Common myeloid progenitor, CD34-positive (primary cell): ENCODE measurements around the gene TMCO4.

Experiments
- CTCF ChIA-PET: fragments of 350-600 bp; sonication (Branson Sonifier 250); formaldehyde crosslinking; loops from one replicate; lab custom pipeline; 2021; ENCODE audit warnings: antibody characterized with exemption; lab: Charles Lee
- POLR2A ChIA-PET: fragments of 350-600 bp; sonication (Branson Sonifier 250); formaldehyde crosslinking; loops from one replicate; lab custom pipeline; 2021; ENCODE audit warnings: antibody characterized with exemption; lab: Charles Lee
- DNase-seq, 3 donors: peaks; one replicate each; pipeline versions ENCODE4 v3.0.0 to v3.0.0-alpha.2; 2013
- H3K27ac ChIP-seq, 2 experiments: 1 replicate in 1 of 2; 2 replicates in 1 of 2; pipeline ENCODE4 v1.7.0; 2013; ENCODE audit warnings: inconsistent platforms in 2 of 2, low read length in 2 of 2, mild to moderate bottlenecking in 2 of 2, low read depth in 1 of 2, moderate library complexity in 1 of 2; ENCODE audit not compliant: severe bottlenecking in 2 of 2, insufficient read depth in 1 of 2, poor library complexity in 1 of 2
- H3K27me3 ChIP-seq, 5 experiments: replicated peaks in 2 of 5; 1 replicate in 3 of 5; 2 replicates in 2 of 5; pipeline versions ENCODE4 v1.6.1 to v1.7.0; 2013; ENCODE audit warnings: low read length in 4 of 5, mild to moderate bottlenecking in 2 of 5, moderate library complexity in 2 of 5, inconsistent platforms in 1 of 5; ENCODE audit not compliant: insufficient read depth in 5 of 5, control insufficient read depth in 4 of 5
- H3K36me3 ChIP-seq, 4 experiments: 1 replicate in 2 of 4; 2 replicates in 2 of 4; pipeline versions ENCODE4 v1.6.1 to v1.7.0; 2013; ENCODE audit warnings: low read length in 3 of 4, control low read depth in 1 of 4, mild to moderate bottlenecking in 1 of 4; ENCODE audit not compliant: control insufficient read depth in 4 of 4, insufficient read depth in 4 of 4
- H3K4me1 ChIP-seq, 4 experiments: 1 replicate in 3 of 4; 2 replicates in 1 of 4; pipeline versions ENCODE4 v1.6.1 to v1.7.1; 2013; ENCODE audit warnings: low read length in 3 of 4, mild to moderate bottlenecking in 3 of 4, control low read depth in 1 of 4, inconsistent platforms in 1 of 4, moderate library complexity in 1 of 4; ENCODE audit not compliant: control insufficient read depth in 4 of 4, insufficient read depth in 4 of 4; ENCODE audit errors: control extremely low read depth in 1 of 4
- H3K4me3 ChIP-seq, 7 experiments: 1 replicate in 4 of 7; 2 replicates in 3 of 7; pipeline versions ENCODE4 v1.5.1 to v1.7.0; 2013; ENCODE audit warnings: mild to moderate bottlenecking in 7 of 7, low read length in 6 of 7, moderate library complexity in 6 of 7, inconsistent platforms in 2 of 7, low read depth in 2 of 7, control low read depth in 1 of 7; ENCODE audit not compliant: insufficient read depth in 4 of 7, control insufficient read depth in 1 of 7; ENCODE audit errors: extremely low read depth in 1 of 7
- H3K9me3 ChIP-seq, 5 experiments: 1 replicate in 4 of 5; 2 replicates in 1 of 5; pipeline versions ENCODE4 v1.6.1 to v1.7.1; 2013; ENCODE audit warnings: low read length in 4 of 5, mild to moderate bottlenecking in 2 of 5, inconsistent platforms in 1 of 5, low read depth in 1 of 5, moderate library complexity in 1 of 5; ENCODE audit not compliant: control insufficient read depth in 4 of 5, insufficient read depth in 2 of 5; ENCODE audit errors: control extremely low read depth in 1 of 5
- WGBS: methylation state at CpG from one replicate; pipeline ENCODE4 v1.1.5; 2013; ENCODE audit not compliant: insufficient coverage; 5-methylcytosine and 5-hydroxymethylcytosine counted together

Gene TMCO4

DNA sequence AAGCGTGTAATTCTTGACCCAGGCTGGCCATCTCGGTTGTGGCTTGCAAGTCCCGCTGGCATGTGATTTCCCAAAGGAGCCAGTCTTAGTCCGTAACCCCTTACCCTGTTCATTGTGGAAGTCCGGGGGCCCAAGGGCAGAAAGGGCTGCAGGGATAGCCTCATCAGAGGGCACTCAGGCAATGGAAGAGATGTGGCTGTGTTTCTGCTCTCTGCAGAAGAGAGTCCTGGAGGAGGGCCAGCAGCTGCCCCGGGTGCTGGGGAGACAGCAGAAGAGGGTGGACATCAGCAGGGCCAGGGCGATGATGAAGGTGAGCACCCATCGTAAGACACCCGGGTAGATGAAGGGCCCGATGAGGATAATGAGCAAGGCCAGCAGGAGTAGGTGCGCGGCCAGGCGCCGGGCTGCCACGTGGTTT lies 14.5 kb upstream of the TMCO4 start:
- POLR2A ChIA-PET, result no interaction called here

DNA sequence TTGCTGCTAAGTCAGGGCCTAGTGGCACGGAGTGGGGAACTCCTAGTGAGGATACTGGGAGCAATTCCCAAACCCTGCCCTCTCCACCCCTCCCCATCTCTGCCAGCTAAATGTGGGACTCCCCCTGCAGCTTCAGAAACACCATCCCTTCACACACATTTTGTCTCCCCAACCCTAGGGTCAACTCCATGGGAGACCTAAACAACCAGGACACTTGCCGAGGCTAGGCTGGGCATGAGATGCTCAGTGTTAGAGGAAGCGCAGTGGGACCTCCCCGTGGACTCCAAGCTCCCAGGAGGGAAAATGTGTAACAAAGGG lies 13.9 kb upstream of the TMCO4 start:
- 100% methylated on average over 1 of the region's 4 CpGs for WGBS
- no peaks in the 10 kb centered on the region for H3K9me3 ChIP-seq
- CTCF ChIA-PET, result interaction anchor here (1.7 to 1.8 kb wide), 2 partner anchors 52 to 69 kb away, joined by 4 to 9 read pairs; partner anchors contain the start of gene OTUD3

More for the DNA sequence above, 14.5 kb upstream of the TMCO4 start:
- no peaks in the 10 kb centered on the region for H3K36me3 ChIP-seq
- no peaks in the 10 kb centered on the region for H3K9me3 ChIP-seq
- peaks cover 0 to 2% (median 0%) of the 10 kb centered on the region in 4 experiments for H3K4me1 ChIP-seq
- no peak overlapping the region for H3K27ac ChIP-seq
- DNase-seq, result no peak
- over 99% methylated on average over 13 of the region's 15 CpGs for WGBS
- no peak overlapping the region for H3K4me3 ChIP-seq
- CTCF ChIA-PET, result interaction anchor here (1.8 kb wide), 1 partner anchor 53 kb away, joined by 9 read pairs; no protein-coding TSS in a partner anchor
- H3K27me3 ChIP-seq, result peaks cover 0 to 4% (median 0%) of the 10 kb centered on the region in 5 experiments

DNA sequence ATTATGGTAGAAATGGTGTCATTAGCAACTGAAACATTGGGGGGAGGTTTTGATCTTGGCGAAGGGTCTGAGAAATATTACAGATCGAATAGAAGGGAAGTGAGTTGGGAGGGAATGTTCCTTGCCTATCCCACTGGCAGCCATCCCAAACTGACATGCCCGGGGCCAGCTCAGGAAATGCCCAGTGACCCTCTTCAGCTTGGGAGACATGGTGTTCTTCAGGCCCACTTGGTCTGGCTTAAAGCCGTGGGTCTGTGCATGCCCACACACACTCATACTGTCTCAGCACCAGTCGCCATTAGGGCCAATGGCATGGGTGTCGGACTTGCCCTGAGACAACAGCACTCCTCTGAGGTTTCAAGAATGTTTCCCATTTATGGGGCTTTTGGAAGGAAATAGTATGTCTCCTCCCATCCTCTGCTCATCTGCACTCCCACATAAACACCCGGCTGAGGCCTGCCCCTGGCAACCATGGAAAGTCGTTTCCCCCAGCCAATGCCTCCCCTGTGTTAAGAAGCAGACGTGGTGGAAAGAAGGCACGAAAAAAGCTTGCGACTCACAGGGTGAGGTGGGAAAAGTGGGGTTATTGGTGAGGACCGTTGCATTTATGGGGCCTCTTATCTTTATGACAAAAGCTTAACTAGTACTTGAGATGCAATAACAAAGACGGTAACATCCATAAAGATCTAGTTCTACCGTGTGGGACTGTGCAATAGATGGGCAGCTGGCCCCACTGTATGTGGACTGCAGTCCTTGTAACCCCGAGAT lies 13.3 kb upstream of the TMCO4 start:
- H3K4me1 ChIP-seq, result peaks cover 0 to 2% (median 0%) of the 10 kb centered on the region in 4 experiments
- ChIA-PET POLR2A (interaction anchor here (0.6 kb wide), 1 partner anchor 1844 kb away, joined by 5 read pairs; no protein-coding TSS in a partner anchor), CTCF (interaction anchor here (1.7 to 1.8 kb wide), 2 partner anchors 52 to 69 kb away, joined by 4 to 9 read pairs; partner anchors contain the start of gene OTUD3)
- no peaks in the 10 kb centered on the region for H3K36me3 ChIP-seq
- peaks cover 0 to 4% (median 0%) of the 10 kb centered on the region in 5 experiments for H3K27me3 ChIP-seq
- DNase-seq, result no peak
- no peak overlapping the region for H3K27ac ChIP-seq
- 89% methylated on average over 12 of the region's 15 CpGs for WGBS
- no peaks in the 10 kb centered on the region for H3K9me3 ChIP-seq
- H3K4me3 ChIP-seq, result no peak overlapping the region

More for the DNA sequence above, 13.9 kb upstream of the TMCO4 start:
- no peaks in the 10 kb centered on the region for H3K36me3 ChIP-seq
- DNase-seq, result no peak
- H3K27me3 ChIP-seq, result peaks cover 0 to 4% (median 0%) of the 10 kb centered on the region in 5 experiments
- H3K27ac ChIP-seq, result no peak overlapping the region
- POLR2A ChIA-PET, result interaction anchor here (0.6 kb wide), 1 partner anchor 1844 kb away, joined by 5 read pairs; no protein-coding TSS in a partner anchor
- H3K4me3 ChIP-seq, result no peak overlapping the region
- peaks cover 0 to 2% (median 0%) of the 10 kb centered on the region in 4 experiments for H3K4me1 ChIP-seq

DNA sequence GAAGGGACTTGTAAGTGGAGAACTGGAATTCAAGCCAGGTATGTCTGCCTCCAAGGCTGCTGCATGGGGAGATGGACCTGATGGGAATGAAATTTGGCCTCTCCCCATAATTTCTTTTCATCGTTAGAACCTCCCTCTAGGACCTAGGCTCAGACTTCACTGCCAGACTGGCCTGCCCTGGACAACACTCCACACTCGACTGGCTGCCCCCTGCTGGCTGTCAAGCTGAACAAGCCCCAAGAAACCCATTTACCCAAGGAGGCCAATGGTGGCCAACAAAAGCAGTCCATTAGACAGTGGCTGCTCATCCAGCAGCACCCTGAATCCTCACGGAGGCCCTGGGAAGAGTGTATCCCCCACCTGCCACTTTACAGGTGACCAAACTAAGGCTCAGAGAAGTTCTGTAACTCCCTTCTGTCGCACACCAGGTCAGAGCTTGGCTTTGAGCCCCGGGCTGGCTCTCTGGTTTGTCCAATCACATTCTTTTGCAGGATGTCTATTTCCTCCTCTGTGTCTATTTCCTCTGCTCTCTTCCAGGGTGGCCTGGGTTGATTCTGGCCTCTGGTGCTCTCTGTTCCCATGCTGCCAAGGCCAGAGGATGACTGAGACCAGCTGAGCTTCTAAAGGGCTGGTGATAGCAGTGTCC lies 11.6 kb upstream of the TMCO4 start:
- 56% methylated on average over 4 of the region's 5 CpGs for WGBS
- POLR2A ChIA-PET, result no interaction called here

DNA sequence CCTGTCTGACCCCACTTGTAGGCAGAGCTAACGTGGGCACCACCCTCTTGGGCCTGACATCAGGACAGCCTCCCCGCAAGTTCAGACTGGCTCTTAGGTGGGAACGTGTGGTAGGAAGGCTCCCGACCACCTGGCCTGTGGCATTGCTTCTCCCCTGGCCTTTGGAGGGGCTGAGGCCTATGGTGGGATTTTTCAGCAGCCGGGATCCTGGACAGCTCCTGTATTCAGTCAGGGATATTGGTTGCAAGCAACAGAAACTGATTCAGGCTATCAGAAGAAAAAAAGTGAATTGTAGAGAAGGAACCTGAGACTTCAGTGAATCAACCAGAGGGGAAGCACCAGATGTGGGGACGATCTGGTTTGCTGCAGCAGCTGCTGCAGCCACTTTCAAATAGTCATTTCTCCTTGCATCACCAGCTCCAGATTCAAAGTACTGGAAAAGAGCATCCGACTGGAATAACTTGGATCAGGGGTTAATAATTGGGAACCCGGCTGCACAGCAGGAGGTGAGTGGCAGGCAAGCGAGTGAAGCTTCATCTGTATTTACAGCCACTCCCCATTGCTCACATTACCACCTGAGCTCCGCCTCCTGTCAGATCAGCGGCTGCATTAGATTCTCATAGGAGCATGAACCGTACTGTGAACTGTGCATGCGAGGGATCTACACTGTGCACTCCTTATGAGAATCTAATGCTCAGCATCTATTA lies 9.5 kb upstream of the TMCO4 start:
- H3K4me3 ChIP-seq, result no peak overlapping the region
- ChIA-PET CTCF (interaction anchor here (1.2 kb wide), 1 partner anchor 45 kb away, joined by 3 read pairs; no protein-coding TSS in a partner anchor), POLR2A (no interaction called here)
- DNase-seq, result peak in 2 of 3 donors; percentile 9 to 13
- no peaks in the 10 kb centered on the region for H3K9me3 ChIP-seq
- WGBS, result 94% methylated on average over 7 of the region's 13 CpGs
- peaks cover 0 to 4% (median 0%) of the 10 kb centered on the region in 5 experiments for H3K27me3 ChIP-seq
- H3K27ac ChIP-seq, result no peak overlapping the region
- peaks cover 0 to 2% (median 0%) of the 10 kb centered on the region in 4 experiments for H3K4me1 ChIP-seq
- H3K36me3 ChIP-seq, result no peaks in the 10 kb centered on the region

More for the DNA sequence above, 11.6 kb upstream of the TMCO4 start:
- H3K36me3 ChIP-seq, result no peaks in the 10 kb centered on the region
- DNase-seq, result peak; percentile 24 to 50 (median 45)
- peaks cover 0 to 4% (median 0%) of the 10 kb centered on the region in 5 experiments for H3K27me3 ChIP-seq
- H3K9me3 ChIP-seq, result no peaks in the 10 kb centered on the region
- no peak overlapping the region for H3K27ac ChIP-seq
- no peak overlapping the region for H3K4me3 ChIP-seq
- CTCF ChIA-PET, result interaction anchor here (1.2 kb wide), 1 partner anchor 24 kb away, joined by 3 read pairs; no protein-coding TSS in a partner anchor
- peaks cover 0 to 2% (median 0%) of the 10 kb centered on the region in 4 experiments for H3K4me1 ChIP-seq

DNA sequence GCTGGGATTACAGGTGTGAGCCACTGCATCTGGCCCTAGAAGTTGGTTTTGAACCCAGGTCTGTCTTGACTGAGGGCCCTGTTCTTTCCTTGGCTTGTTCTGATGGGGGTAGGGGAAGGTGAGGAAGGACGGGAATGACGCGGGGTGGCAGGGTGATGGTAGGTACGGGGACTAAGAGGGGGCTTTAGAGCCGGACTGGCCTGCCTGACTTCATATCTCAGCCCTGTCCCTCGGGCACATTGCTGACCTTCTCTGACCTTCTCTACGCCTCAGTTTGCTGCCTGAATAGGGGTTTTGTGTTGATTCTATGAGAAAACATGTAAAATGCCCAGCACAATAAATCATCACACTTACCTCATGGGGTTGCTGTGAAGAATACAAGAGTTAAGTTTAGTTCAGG lies 8.6 kb upstream of the TMCO4 start:
- ChIA-PET POLR2A (no interaction called here), CTCF (no interaction called here)
- Histone ChIP-seq H3K9me3 (no peaks in the 10 kb centered on the region), H3K27me3 (peaks cover 0 to 4% (median 0%) of the 10 kb centered on the region in 5 experiments), H3K27ac (no peak overlapping the region), H3K36me3 (no peaks in the 10 kb centered on the region), H3K4me1 (peaks cover 0 to 2% (median 0%) of the 10 kb centered on the region in 4 experiments), H3K4me3 (no peak overlapping the region)
- no peak for DNase-seq
- WGBS, result no CpG with 5 or more reads among the region's 7 CpGs
